GM12878 (cell line): ENCODE results near the gene SCN5A. TPM values are rescaled to one million over a fixed set of nuclear protein-coding genes. Genes with fewer than 3 reads are reported as not detected.

Experiments
- ATAC-seq: fragments of 200-7000 bp; cut with Tn5 transposase; 3 replicates; pipeline ENCODE4 v1.9.1; 2020; ENCODE audit warnings: mild to moderate bottlenecking, moderate library complexity
- BruUV-seq: library from RNA; stranded (reverse); fragments of 400-500 nt; replicated peaks from 2 replicates; lab custom pipeline; 2021; lab: Mats Ljungman, UMichigan
- CTCF ChIA-PET: fragments of 300-600 bp; sonication (Branson Sonifier 250); formaldehyde crosslinking; extraction: SDS; loops from one replicate; lab custom pipeline; 2021; ENCODE audit warnings: inconsistent platforms; lab: Yijun Ruan, JAX
- POLR2A ChIA-PET: fragments of 350-600 bp; formaldehyde crosslinking; extraction: SDS; loops from one replicate; lab custom pipeline; 2021; ENCODE audit warnings: inconsistent platforms; lab: Charles Lee
- RAD21 ChIA-PET: fragments of 300-600 bp; sonication (Branson Sonifier 250); formaldehyde crosslinking; loops from one replicate; lab custom pipeline; 2023; ENCODE audit warnings: antibody characterized with exemption; ENCODE audit not compliant: unreplicated experiment; lab: Charles Lee
- SMC1A ChIA-PET: fragments of 300-600 bp; sonication (Branson Sonifier 250); formaldehyde crosslinking; loops from one replicate; lab custom pipeline; 2023; ENCODE audit not compliant: unreplicated experiment, uncharacterized antibody; lab: Charles Lee
- DNase-seq: peaks from one replicate; pipeline ENCODE4 v3.0.0-alpha.2; 2011; ENCODE audit warnings: low read depth, low spot score
- FAIRE-seq: peaks from 3 replicates; lab custom pipeline; 2011; peaks lifted over from hg19 to GRCh38; lab: Jason Lieb, UNC
- H2AFZ ChIP-seq: 2 replicates; pipeline ENCODE4 v1.6.0; 2011; ENCODE audit warnings: low read depth, low read length, control low read depth; ENCODE audit not compliant: control insufficient read depth
- H3K27ac ChIP-seq: 2 replicates; pipeline ENCODE4 v1.5.1; 2011; ENCODE audit warnings: control low read depth; ENCODE audit not compliant: control insufficient read depth, insufficient read depth
- H3K27me3 ChIP-seq, 2 experiments: replicated peaks in 1 of 2; 2 replicates each; pipeline versions ENCODE4 v1.6.0 to v1.6.1; 2011; ENCODE audit warnings: low read length in 1 of 2; ENCODE audit not compliant: control insufficient read depth in 2 of 2, insufficient read depth in 2 of 2
- H3K36me3 ChIP-seq, 2 experiments: 2 replicates each; pipeline ENCODE4 v1.5.1; 2011; ENCODE audit warnings: low read length in 1 of 2; ENCODE audit not compliant: control insufficient read depth in 2 of 2, insufficient read depth in 2 of 2
- H3K4me1 ChIP-seq: 2 replicates; pipeline ENCODE4 v1.6.1; 2011; ENCODE audit warnings: mild to moderate bottlenecking, low read length, moderate library complexity, mixed read lengths; ENCODE audit not compliant: control insufficient read depth, insufficient read depth
- H3K4me2 ChIP-seq: 2 replicates; pipeline ENCODE4 v1.6.0; 2011; ENCODE audit warnings: control low read depth; ENCODE audit not compliant: control insufficient read depth, insufficient read depth
- H3K4me3 ChIP-seq: fragments of 200-600 bp; sonication (generic); 2 replicates; pipeline ENCODE4 v1.5.1; 2016
- H3K79me2 ChIP-seq: 2 replicates; pipeline ENCODE4 v1.6.0; 2011; ENCODE audit warnings: low read length; ENCODE audit not compliant: control insufficient read depth, insufficient read depth
- H3K9ac ChIP-seq: 2 replicates; pipeline ENCODE4 v1.8.0; 2011; ENCODE audit warnings: low read length, control low read depth, mixed read lengths; ENCODE audit not compliant: control insufficient read depth, insufficient read depth
- H3K9me3 ChIP-seq: replicated peaks from 3 replicates; pipeline ENCODE4 v1.5.1; 2011; ENCODE audit warnings: mild to moderate bottlenecking, low read length; ENCODE audit not compliant: control insufficient read depth, insufficient read depth
- H4K20me1 ChIP-seq: 2 replicates; pipeline ENCODE4 v1.6.0; 2011; ENCODE audit not compliant: control insufficient read depth, insufficient read depth
- CHD1 ChIP-seq: IDR thresholded peaks from 2 replicates; pipeline ENCODE4 v1.6.1; 2012; ENCODE audit warnings: low read depth, low read length, improper control_type of control experiment
- CHD4 ChIP-seq: fragments of 200-600 bp; sonication (generic); IDR thresholded peaks from 2 replicates; pipeline ENCODE4 v1.6.1; 2016; ENCODE audit warnings: mild to moderate bottlenecking
- CREM ChIP-seq: IDR thresholded peaks from 2 replicates; pipeline ENCODE4 v1.6.1; 2014; ENCODE audit warnings: antibody characterized with exemption, low read depth
- FOXK2 ChIP-seq: fragments of 450-650 bp; IDR thresholded peaks from 2 replicates; pipeline ENCODE4 v1.6.1; 2017; ENCODE audit warnings: mild to moderate bottlenecking, moderate library complexity
- HDGF ChIP-seq: fragments of 450-650 bp; IDR thresholded peaks from 2 replicates; pipeline ENCODE4 v1.6.1; 2016; ENCODE audit warnings: antibody characterized with exemption
- MTA3 ChIP-seq: IDR thresholded peaks from 2 replicates; pipeline ENCODE4 v1.6.1; 2012; ENCODE audit warnings: low read length, inconsistent platforms, borderline replicate concordance
- SIX5 ChIP-seq: IDR thresholded peaks from 2 replicates; pipeline ENCODE4 v1.6.1; 2011; ENCODE audit warnings: mild to moderate bottlenecking, low read depth, low read length, moderate library complexity; ENCODE audit not compliant: severe bottlenecking
- SREBF1 ChIP-seq: IDR thresholded peaks from 2 replicates; pipeline ENCODE4 v1.6.1; 2012; ENCODE audit warnings: mild to moderate bottlenecking, low read length
- SREBF2 ChIP-seq: IDR thresholded peaks from 2 replicates; pipeline ENCODE4 v1.6.1; 2012; ENCODE audit warnings: mild to moderate bottlenecking, low read length
- SUZ12 ChIP-seq: fragments of 200-600 bp; sonication (generic); IDR thresholded peaks from one replicate; pipeline ENCODE4 v1.6.1; 2018; ENCODE audit warnings: antibody characterized with exemption, mild to moderate bottlenecking; ENCODE audit not compliant: unreplicated experiment
- TBL1XR1 ChIP-seq: IDR thresholded peaks from 2 replicates; pipeline ENCODE4 v1.6.1; 2012; ENCODE audit warnings: low read depth, low read length, improper control_type of control experiment
- ZNF24 ChIP-seq: fragments of 450-650 bp; IDR thresholded peaks from 2 replicates; pipeline ENCODE4 v1.6.1; 2017; ENCODE audit warnings: antibody characterized with exemption, mild to moderate bottlenecking
- WGBS: methylation state at CpG from one replicate; pipeline ENCODE4 v1.1.6; 2016; ENCODE audit warnings: low lambda C conversion rate; ENCODE audit not compliant: insufficient replicate concordance, insufficient coverage; ENCODE audit errors: missing lambda C conversion rate; 5-methylcytosine and 5-hydroxymethylcytosine counted together
- in situ Hi-C: fragments of 300-500 bp; cut with MboI; formaldehyde crosslinking; loops from 9 replicates; pipeline ENCODE4 v1.14.3; 2018; ENCODE audit warnings: mixed read lengths
- intact Hi-C: fragments of 100-400 bp; cut with micrococcal nuclease; formaldehyde crosslinking; loops from one replicate; pipeline ENCODE4 v1.14.2; 2022; ENCODE audit not compliant: unreplicated experiment
- polyA plus RNA-seq, 11 experiments: library from polyadenylated mRNA; depleted of rRNA in 4 of 11; unstranded in 6 of 11; stranded (reverse) in 5 of 11; fragments of >200 nt; fragmentation: Nextera tagmentation in 4 of 11; fragmentation: Illumina TruSeq in 1 of 11; extraction: Ambion mirVana in 4 of 11; extraction: Trizol in 1 of 11; gene quantifications; 1 replicate in 1 of 11; 2 replicates in 10 of 11; pipeline versions ENCODE4 v1.2.1 to v1.2.3, GENCODE V29; 2011 to 2016; ENCODE audit warnings: inconsistent platforms in 2 of 11, missing spikeins in 2 of 11, low read depth in 1 of 11
- total RNA-seq, 4 experiments: library from RNA; depleted of rRNA in 3 of 4; stranded (reverse); fragments of >200 nt in 3 of 4; fragmentation: Illumina TruSeq in 1 of 4; extraction: Trizol in 1 of 4; gene quantifications; 2 replicates each; pipeline versions ENCODE4 v1.2.1 to v1.2.3, GENCODE V29; 2013 to 2021
- TF ChIP-seq, protein P1 (sequence below): fragments of 450-650 bp; IDR thresholded peaks from 2 replicates; pipeline ENCODE4 v1.6.1; 2017; ENCODE audit warnings: mild to moderate bottlenecking
- TF ChIP-seq, protein P2 (sequence below): fragments of 150-350 bp; IDR thresholded peaks from 2 replicates; pipeline ENCODE4 v1.6.1; 2014; ENCODE audit warnings: mild to moderate bottlenecking, low read depth, low read length

The SCN5A gene
- total and polyA plus RNA-seq, 10 of the 15 experiments (the other 5 are each of a cell fraction or from before 2014, with no cell fraction given), result not detected

DNA sequence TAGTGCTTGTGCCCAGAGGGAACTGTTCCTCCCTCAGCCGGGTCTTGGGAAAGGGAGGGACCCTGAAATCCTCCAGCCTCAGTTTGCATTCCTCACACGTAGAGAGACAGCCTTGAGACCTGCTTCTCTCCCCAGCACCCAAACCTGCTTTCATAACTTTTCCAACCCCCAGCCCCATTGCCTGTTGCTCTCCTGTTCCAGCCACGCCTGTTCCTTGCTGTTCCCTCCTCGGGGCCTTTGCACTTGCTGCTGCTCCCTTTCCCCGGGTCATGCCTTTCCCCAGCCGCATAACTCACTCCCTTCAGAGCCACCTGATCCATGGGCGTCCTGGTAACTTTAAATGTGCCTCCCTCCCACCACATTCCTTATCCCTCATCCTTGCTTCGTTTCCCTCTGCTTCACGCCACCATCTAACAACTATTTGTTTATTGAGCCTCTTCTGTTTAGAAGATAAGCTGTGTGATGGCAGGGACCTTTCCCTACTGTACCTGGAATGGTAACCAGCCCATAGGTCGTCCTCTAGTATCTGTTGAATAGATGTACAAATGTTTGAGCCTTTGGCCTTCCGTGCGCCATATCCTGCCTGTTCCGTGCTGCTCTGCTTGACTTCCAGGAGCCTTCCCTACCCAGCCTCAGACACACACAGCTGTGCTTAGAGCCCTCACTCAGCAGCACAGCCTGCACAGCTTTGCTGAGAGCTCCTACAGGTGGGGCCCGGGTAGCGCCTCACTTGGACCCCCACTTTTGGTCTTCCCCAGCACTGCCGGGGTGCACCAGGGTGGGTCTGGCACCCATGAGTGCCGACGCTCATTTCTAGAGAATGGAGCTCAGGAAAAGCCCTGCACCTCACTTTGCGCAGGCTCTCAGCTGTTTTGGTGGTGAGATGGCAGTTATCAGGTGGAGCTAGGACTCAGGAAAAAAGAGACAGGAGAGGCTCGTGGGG, 60.2 kb downstream of the SCN5A start:
- H3K4me1 ChIP-seq, result no peaks in the 10 kb centered on the region
- RAD21 ChIA-PET, result no interaction called here
- no peak for FAIRE-seq
- no peaks in the 10 kb centered on the region for H3K79me2 ChIP-seq
- no peaks in the 10 kb centered on the region for H3K9me3 ChIP-seq
- peaks cover 0 to 1% of the 10 kb centered on the region in 2 experiments; a peak in 3 of 4 replicates for H3K27me3 ChIP-seq
- H3K27ac ChIP-seq, result no peak overlapping the region
- CTCF ChIA-PET, result interaction anchor here (1.1 kb wide), 1 partner anchor 66 kb away, joined by 3 read pairs; no protein-coding TSS in a partner anchor
- ATAC-seq, result no peak
- H3K4me2 ChIP-seq, result no peak overlapping the region
- intact Hi-C loops, result no loop called here
- SMC1A ChIA-PET, result no interaction called here
- no peaks in the 10 kb centered on the region for H4K20me1 ChIP-seq
- H3K36me3 ChIP-seq, result no peaks in the 10 kb centered on the region
- H3K9ac ChIP-seq, result no peak overlapping the region
- TF ChIP-seq FOXK2 (no peak), CREM (no peak), HDGF (no peak), SUZ12 (no peak), TBL1XR1 (no peak), SIX5 (no peak), CHD1 (no peak), MTA3 (no peak), ZNF24 (no peak), CHD4 (no peak), SREBF2 (no peak), SREBF1 (no peak)
- TF ChIP-seq, protein P1, sequence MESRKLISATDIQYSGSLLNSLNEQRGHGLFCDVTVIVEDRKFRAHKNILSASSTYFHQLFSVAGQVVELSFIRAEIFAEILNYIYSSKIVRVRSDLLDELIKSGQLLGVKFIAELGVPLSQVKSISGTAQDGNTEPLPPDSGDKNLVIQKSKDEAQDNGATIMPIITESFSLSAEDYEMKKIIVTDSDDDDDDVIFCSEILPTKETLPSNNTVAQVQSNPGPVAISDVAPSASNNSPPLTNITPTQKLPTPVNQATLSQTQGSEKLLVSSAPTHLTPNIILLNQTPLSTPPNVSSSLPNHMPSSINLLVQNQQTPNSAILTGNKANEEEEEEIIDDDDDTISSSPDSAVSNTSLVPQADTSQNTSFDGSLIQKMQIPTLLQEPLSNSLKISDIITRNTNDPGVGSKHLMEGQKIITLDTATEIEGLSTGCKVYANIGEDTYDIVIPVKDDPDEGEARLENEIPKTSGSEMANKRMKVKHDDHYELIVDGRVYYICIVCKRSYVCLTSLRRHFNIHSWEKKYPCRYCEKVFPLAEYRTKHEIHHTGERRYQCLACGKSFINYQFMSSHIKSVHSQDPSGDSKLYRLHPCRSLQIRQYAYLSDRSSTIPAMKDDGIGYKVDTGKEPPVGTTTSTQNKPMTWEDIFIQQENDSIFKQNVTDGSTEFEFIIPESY, result no peak
- TF ChIP-seq, protein P2, sequence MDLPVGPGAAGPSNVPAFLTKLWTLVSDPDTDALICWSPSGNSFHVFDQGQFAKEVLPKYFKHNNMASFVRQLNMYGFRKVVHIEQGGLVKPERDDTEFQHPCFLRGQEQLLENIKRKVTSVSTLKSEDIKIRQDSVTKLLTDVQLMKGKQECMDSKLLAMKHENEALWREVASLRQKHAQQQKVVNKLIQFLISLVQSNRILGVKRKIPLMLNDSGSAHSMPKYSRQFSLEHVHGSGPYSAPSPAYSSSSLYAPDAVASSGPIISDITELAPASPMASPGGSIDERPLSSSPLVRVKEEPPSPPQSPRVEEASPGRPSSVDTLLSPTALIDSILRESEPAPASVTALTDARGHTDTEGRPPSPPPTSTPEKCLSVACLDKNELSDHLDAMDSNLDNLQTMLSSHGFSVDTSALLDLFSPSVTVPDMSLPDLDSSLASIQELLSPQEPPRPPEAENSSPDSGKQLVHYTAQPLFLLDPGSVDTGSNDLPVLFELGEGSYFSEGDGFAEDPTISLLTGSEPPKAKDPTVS, result no peak
- POLR2A ChIA-PET, result interaction anchor here (0.6 kb wide), 1 partner anchor 1548 kb away, joined by 4 read pairs; no protein-coding TSS in a partner anchor
- in situ Hi-C loops, result no loop called here
- no peak overlapping the region for H3K4me3 ChIP-seq
- 37% methylated on average over 20 of the region's 20 CpGs for WGBS
- no peak overlapping the region for H2AFZ ChIP-seq
- DNase-seq, result no peak
- BruUV-seq, result no TSS peak
